Loucy (cell line): Measurements from ENCODE around the gene CNTNAP2.

Experiments used
- H2AFZ ChIP-seq: fragments of 200-600 bp; sonication (generic); 2 replicates; pipeline ENCODE4 v1.6.0; 2016; ENCODE audit warnings: antibody characterized with exemption, mild to moderate bottlenecking, low read length, moderate library complexity
- H3F3A ChIP-seq: fragments of 200-600 bp; 2 replicates; pipeline ENCODE4 v1.6.0; 2016; ENCODE audit warnings: antibody characterized with exemption, low read depth, mild to moderate bottlenecking
- H3K27me3 ChIP-seq: fragments of 200-600 bp; sonication (generic); 2 replicates; pipeline ENCODE4 v1.6.1; 2014; ENCODE audit warnings: low read length, mild to moderate bottlenecking; ENCODE audit not compliant: insufficient read depth, poor library complexity, severe bottlenecking
- H3K36me3 ChIP-seq: fragments of 200-600 bp; sonication (generic); 2 replicates; pipeline ENCODE4 v1.6.1; 2016; ENCODE audit warnings: low read length; ENCODE audit not compliant: insufficient read depth
- H3K4me1 ChIP-seq: fragments of 200-600 bp; sonication (generic); 2 replicates; pipeline ENCODE4 v1.5.1; 2014; ENCODE audit warnings: low read length, mild to moderate bottlenecking; ENCODE audit not compliant: insufficient read depth, poor library complexity, severe bottlenecking
- H3K4me2 ChIP-seq: fragments of 200-600 bp; sonication (generic); 2 replicates; pipeline ENCODE4 v1.6.0; 2014; ENCODE audit warnings: antibody characterized with exemption, low read length, low read depth, mild to moderate bottlenecking; ENCODE audit not compliant: poor library complexity, severe bottlenecking
- H3K4me3 ChIP-seq: fragments of 200-600 bp; sonication (generic); 2 replicates; pipeline ENCODE4 v1.5.1; 2014; ENCODE audit warnings: low read length, mild to moderate bottlenecking, mixed read lengths; ENCODE audit not compliant: poor library complexity, severe bottlenecking
- H3K79me2 ChIP-seq: fragments of 200-600 bp; sonication (generic); 2 replicates; pipeline ENCODE4 v1.6.1; 2014; ENCODE audit warnings: low read length; ENCODE audit not compliant: insufficient read depth
- H3K9ac ChIP-seq: fragments of 200-600 bp; sonication (generic); 2 replicates; pipeline ENCODE4 v1.6.0; 2014; ENCODE audit warnings: mild to moderate bottlenecking, low read depth, low read length, moderate library complexity; ENCODE audit not compliant: poor library complexity, severe bottlenecking
- H3K9me2 ChIP-seq: fragments of 200-600 bp; sonication (generic); replicated peaks from 2 replicates; pipeline ENCODE4 v1.6.1; 2016; ENCODE audit warnings: low read depth, low read length, mixed read lengths
- H3K9me3 ChIP-seq: fragments of 200-600 bp; sonication (generic); 2 replicates; pipeline ENCODE4 v1.6.1; 2014; ENCODE audit warnings: mild to moderate bottlenecking, antibody characterized with exemption, low read length, low read depth; ENCODE audit not compliant: insufficient read depth
- H4K20me1 ChIP-seq: fragments of 200-600 bp; sonication (generic); 2 replicates; pipeline ENCODE4 v1.6.0; 2014; ENCODE audit warnings: antibody characterized with exemption, low read length, mild to moderate bottlenecking; ENCODE audit not compliant: insufficient read depth, poor library complexity, severe bottlenecking
- CTCF ChIP-seq: fragments of 200-600 bp; sonication (generic); conservative IDR thresholded peaks from 2 replicates; pipeline ENCODE4 v1.5.1; 2014; ENCODE audit warnings: mild to moderate bottlenecking, antibody characterized with exemption, low read length
- EZH2phosphoT487 ChIP-seq: fragments of 200-600 bp; IDR thresholded peaks from 2 replicates; pipeline ENCODE4 v1.6.1; 2018; ENCODE audit warnings: antibody characterized with exemption, mild to moderate bottlenecking, moderate library complexity, borderline replicate concordance

The CNTNAP2 gene

GRCh38 chr7:148151778-148152177 lies 2035.2 kb downstream of the CNTNAP2 start:
- Histone ChIP-seq H3K4me3 (no peak overlapping the region), H3K4me1 (no peaks in the 10 kb centered on the region), H3K9ac (no peak overlapping the region), H3K79me2 (no peaks in the 10 kb centered on the region), H3K9me2 (no peaks in the 10 kb centered on the region), H3K27me3 (no peaks in the 10 kb centered on the region), H4K20me1 (no peaks in the 10 kb centered on the region), H2AFZ (no peak overlapping the region), H3F3A (no peaks in the 10 kb centered on the region), H3K9me3 (peaks cover 5% of the 10 kb centered on the region; the same call in 1 of the 2 replicates), H3K36me3 (no peaks in the 10 kb centered on the region), H3K4me2 (no peak overlapping the region)
- TF ChIP-seq CTCF: no peak
- TF ChIP-seq EZH2phosphoT487: no peak

GRCh38 chr7:148153616-148154284 lies 2037.1 kb downstream of the CNTNAP2 start:
- no peaks in the 10 kb centered on the region for H3K36me3 ChIP-seq
- no peaks in the 10 kb centered on the region for H3K9me2 ChIP-seq
- H4K20me1 ChIP-seq: no peaks in the 10 kb centered on the region
- H3K4me1 ChIP-seq: no peaks in the 10 kb centered on the region
- no peak overlapping the region for H3K4me3 ChIP-seq
- no peak for TF ChIP-seq CTCF
- no peak for TF ChIP-seq EZH2phosphoT487
- no peaks in the 10 kb centered on the region for H3K27me3 ChIP-seq
- H3F3A ChIP-seq: no peaks in the 10 kb centered on the region
- no peak overlapping the region for H2AFZ ChIP-seq
- H3K9me3 ChIP-seq: peaks cover 5% of the 10 kb centered on the region; the same call in 1 of the 2 replicates
- H3K4me2 ChIP-seq: no peak overlapping the region
- H3K9ac ChIP-seq: no peak overlapping the region
- H3K79me2 ChIP-seq: no peaks in the 10 kb centered on the region

- H3K9ac ChIP-seq: no peak overlapping the region
- no peaks in the 10 kb centered on the region for H3K36me3 ChIP-seq
- H2AFZ ChIP-seq: no peak overlapping the region
- no peaks in the 10 kb centered on the region for H3K27me3 ChIP-seq
- no peaks in the 10 kb centered on the region for H3K79me2 ChIP-seq
- H3K4me3 ChIP-seq: no peak overlapping the region
- no peak overlapping the region for H3K4me2 ChIP-seq
- no peaks in the 10 kb centered on the region for H4K20me1 ChIP-seq
- H3F3A ChIP-seq: no peaks in the 10 kb centered on the region
- no peaks in the 10 kb centered on the region for H3K4me1 ChIP-seq
- H3K9me3 ChIP-seq: peaks cover 5% of the 10 kb centered on the region; the same call in 1 of the 2 replicates
- TF ChIP-seq EZH2phosphoT487 (no peak), CTCF (no peak)
- H3K9me2 ChIP-seq: no peaks in the 10 kb centered on the region
Observed at GRCh38 chr7:148155000-148155399, 2038.4 kb downstream of the CNTNAP2 start.
